OCI-LY3 (cell line): ENCODE results near the gene NLN.

ENCODE experiments used
- CTCF ChIP-seq: fragments of 200-600, 300-600 bp; sonication (generic); IDR thresholded peaks from 2 replicates; pipeline ENCODE4 v1.5.1; 2014; ENCODE audit warnings: antibody characterized with exemption, low read length, low read depth
- EZH2phosphoT487 ChIP-seq: fragments of 200-600 bp; shearing (Covaris generic); IDR thresholded peaks from 2 replicates; pipeline ENCODE4 v1.6.1; 2018; ENCODE audit warnings: antibody characterized with exemption, mixed run types, low read depth

- TF ChIP-seq CTCF (no peak), EZH2phosphoT487 (no peak)
Observed at GRCh38 chr5:65800775-65801174, 78.8 kb downstream of the NLN start.
